ENCODE results near the gene PTBP1.
A peak's percentile ranks its signal among the peaks of the same experiment; 100 is the strongest.

PTBP1 gene

GRCh38 chr19:796692-797527, at the start of gene PTBP1:
PTBP1 (plus strand) TSS chr19:797452; CDS start chr19:797498, 46 bp downstream.
- peak; percentile 95 to 99 (median 99) for DNase-seq (ENCODE audit: low read depth in 3 of 3)

DNA sequence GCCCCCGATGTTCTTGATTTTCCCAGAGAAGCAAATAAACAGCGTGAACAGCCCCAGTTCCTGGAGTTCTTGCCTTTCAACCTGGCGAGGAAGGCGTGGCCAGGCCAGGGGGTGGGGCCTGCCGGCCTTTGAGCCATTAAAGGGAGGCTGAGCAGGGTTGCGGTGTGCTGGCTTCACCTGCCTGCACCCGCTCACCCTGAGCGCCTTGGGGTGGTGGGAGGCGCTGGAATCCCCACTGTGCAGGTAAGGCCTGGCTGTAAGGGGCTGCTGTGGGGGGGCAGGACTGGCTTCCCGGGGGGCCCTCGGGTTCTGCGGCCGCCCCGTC, 49.0 kb upstream of the PTBP1 start:
- DNase-seq (ENCODE audit: low read depth in 3 of 3): no peak

DNA sequence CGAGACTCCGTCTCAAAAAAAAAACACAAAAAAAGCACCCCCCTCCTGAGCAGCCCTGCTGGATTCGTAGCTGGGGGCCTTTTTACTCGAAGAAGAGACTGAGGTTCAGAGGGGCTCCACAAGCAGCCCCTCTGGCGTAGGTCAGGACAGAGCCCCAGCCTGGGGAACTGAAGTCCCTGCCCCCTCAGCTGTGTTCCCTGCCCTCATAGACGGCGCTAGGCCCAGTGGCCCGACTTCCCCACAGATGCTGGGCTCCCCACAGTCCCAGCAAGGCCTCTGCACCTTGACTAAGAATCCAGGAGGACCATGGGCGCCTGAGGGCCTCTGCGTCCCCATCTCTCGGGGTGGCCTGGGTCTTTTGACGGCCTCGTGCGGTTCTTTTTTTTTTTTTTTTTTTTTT, 47.4 kb upstream of the PTBP1 start:
- DNase-seq (ENCODE audit: low read depth in 3 of 3): no peak

GRCh38 chr19:750640-751423, 46.4 kb upstream of the PTBP1 start, which contains the start of gene MISP:
MISP (plus strand) TSS chr19:751112; CDS start chr19:756947, 5,835 bp downstream.
- DNase-seq (ENCODE audit: low read depth in 3 of 3): no peak

DNA sequence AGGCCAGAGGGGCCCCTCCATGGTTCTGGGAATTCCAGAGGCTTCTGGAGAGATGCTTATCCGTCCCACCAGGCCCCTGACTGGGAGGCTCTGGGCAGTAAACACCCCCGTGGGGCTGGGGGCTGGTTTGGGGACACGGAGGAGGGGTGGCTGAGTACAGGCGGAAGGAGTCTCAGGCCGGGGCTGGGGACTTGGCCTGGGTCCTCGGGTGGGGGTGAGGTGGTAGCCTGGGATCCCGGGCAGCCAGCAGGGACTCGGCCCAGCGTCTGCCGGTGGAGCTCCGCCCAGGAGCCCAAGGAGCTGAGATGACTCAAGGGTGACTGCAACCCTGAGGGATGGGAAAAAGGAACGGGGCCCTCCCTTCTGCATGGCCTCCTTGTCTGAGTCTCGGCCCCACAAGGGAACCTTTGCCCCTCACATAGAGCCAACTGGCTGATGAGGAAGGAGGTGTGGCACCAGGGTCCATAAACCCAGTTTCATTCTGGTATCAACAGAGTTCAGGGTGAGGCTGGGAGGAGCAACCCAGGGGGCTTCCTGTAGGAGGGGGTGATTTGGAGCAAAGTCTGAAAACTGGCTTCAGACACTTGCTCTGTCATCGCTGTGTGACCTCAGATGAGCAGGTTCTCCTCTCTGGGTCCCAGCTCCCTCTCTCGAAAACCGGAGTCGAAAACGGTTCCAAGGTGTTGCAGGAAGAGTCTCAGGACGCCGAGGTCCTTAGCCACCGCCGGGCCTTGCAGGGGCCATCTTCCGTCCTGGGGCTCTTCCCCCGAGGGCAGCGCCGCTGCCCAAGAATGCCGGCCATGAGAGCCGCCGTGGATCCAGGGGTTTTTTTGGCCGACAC, 45.5 kb upstream of the PTBP1 start:
- no peak for DNase-seq (ENCODE audit: low read depth in 3 of 3)

DNA sequence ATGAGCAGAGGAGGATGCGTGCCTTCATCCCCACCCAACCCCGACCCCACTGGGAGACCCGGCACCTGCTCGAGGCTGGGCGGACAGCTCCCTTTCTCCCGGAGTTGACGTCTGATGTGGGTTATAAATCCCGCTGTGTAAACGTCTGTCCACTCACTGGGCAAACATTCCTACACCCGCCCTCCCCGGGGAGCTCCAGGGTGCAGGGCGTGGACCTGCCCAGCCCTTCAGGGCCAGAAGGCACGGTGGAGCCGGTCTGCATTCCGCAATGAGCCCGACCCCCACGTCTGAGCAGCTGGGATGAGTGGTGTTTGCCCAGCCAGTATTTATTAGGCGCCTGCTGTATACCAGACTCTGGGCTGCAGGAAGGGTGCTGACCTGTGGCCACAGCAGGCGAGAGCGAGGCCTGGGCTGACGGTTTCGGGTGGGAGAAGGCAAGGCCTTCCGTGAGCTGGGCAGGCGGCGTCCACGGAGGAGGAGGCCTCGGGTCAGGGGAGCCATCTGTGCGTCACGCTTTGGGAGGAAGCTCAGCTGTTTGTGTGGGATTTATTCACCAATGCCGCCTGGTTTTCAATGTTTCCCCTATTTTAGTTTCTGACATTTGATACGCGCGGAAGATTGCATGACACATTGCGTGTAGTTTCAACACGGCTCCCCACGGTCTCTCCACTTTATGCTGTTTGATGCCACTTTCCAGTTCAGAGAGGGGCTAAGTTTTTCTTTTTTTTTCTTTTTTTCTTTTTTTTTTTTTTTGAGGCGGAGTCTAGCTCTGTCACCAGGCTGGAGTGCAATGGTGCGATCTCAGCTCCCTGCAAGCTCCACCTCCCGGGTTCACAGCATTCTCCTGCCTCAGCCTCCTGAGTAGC, 44.4 kb upstream of the PTBP1 start:
- DNase-seq (ENCODE audit: low read depth in 3 of 3): no peak

DNA sequence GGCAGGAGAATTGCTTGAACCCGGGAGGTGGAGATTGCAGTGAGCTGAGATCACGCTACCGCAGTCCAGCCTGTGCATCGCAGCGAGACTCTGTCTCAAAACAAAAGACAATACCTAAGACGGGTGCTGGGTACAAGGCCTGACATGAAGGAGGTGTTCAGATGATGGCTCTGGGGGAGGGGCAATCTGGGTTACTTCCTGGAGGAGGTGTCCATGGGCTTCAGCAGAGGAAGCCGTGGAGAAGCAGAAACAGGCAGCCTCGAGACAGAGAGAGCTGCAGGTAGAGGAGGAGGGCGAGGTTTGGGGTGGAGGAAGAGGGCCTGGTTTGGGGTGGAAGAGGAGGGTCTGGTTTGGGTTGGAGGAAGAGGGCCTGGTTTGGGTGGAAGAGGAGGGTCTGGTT, 42.7 kb upstream of the PTBP1 start:
- no peak for DNase-seq (ENCODE audit: low read depth in 3 of 3)

- DNase-seq (ENCODE audit: low read depth in 3 of 3): no peak
Measured at GRCh38 chr19:755063-755462, 42.2 kb upstream of the PTBP1 start.

- no peak for DNase-seq (ENCODE audit: low read depth in 3 of 3)
Measured at GRCh38 chr19:756236-756635, 41.0 kb upstream of the PTBP1 start.

DNA sequence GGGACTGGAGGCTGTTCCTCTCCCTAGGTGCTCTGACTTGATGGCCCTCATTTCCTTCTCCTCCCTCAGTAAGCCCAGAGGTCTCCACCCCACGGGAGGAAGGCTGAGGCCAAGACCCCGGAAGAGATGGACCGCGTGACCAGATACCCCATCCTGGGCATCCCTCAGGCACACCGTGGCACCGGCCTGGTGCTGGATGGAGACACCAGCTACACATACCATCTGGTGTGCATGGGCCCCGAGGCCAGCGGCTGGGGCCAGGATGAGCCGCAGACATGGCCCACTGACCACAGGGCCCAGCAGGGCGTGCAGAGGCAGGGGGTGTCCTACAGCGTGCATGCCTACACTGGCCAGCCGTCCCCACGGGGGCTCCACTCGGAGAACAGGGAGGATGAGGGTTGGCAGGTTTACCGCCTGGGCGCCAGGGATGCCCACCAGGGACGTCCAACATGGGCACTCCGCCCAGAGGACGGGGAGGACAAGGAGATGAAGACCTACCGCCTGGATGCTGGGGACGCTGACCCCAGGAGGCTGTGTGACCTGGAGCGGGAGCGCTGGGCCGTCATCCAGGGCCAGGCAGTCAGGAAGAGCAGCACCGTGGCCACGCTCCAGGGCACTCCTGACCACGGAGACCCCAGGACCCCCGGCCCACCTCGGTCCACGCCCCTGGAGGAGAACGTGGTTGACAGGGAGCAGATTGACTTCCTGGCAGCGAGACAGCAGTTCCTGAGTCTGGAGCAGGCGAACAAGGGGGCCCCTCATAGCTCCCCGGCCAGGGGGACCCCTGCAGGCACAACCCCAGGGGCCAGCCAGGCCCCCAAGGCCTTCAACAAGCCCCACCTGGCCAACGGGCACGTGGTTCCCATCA, 40.2 kb upstream of the PTBP1 start:
- DNase-seq (ENCODE audit: low read depth in 3 of 3): no peak

DNA sequence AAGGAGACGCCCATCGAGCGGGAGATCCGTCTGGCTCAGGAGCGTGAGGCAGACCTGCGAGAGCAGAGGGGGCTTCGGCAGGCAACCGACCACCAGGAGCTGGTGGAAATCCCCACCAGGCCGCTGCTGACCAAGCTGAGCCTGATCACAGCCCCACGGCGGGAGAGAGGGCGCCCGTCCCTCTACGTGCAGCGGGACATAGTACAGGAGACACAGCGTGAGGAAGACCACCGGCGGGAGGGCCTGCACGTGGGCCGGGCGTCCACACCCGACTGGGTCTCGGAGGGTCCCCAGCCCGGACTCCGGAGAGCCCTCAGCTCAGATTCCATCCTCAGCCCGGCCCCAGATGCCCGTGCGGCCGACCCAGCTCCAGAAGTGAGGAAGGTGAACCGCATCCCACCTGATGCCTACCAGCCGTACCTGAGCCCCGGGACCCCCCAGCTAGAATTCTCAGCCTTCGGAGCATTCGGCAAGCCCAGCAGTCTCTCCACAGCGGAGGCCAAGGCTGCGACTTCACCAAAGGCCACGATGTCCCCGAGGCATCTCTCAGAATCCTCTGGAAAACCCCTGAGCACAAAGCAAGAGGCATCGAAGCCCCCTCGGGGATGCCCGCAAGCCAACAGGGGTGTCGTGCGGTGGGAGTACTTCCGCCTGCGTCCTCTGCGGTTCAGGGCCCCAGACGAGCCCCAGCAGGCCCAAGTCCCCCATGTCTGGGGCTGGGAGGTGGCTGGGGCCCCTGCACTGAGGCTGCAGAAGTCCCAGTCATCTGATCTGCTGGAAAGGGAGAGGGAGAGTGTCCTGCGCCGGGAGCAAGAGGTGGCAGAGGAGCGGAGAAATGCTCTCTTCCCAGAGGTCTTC, 39.2 kb upstream of the PTBP1 start:
- no peak for DNase-seq (ENCODE audit: low read depth in 3 of 3)

- no peak for DNase-seq (ENCODE audit: low read depth in 3 of 3)
Measured at GRCh38 chr19:763181-763580, 34.1 kb upstream of the PTBP1 start.

DNA sequence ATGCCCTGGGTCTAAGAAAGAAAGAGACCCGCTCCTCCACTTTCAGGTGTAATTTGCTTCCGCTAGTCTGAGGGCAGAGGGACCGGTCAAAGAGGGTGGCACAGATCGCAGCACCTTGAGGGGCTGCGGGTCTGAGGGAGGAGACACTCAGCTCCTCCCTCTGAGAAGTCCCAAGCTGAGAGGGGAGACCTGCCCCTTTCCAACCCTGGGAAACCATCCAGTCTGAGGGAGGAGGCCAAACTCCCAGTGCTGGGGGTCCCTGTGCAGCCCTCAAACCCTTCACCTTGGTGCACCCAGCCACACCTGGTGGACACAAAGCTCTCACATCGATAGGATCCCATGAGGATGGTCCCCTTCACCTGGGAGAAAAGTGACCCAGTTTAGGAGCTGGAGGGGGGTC, 33.4 kb upstream of the PTBP1 start:
- DNase-seq (ENCODE audit: low read depth in 3 of 3): no peak

GRCh38 chr19:764301-764700, 33.0 kb upstream of the PTBP1 start:
- no peak for DNase-seq (ENCODE audit: low read depth in 3 of 3)

DNA sequence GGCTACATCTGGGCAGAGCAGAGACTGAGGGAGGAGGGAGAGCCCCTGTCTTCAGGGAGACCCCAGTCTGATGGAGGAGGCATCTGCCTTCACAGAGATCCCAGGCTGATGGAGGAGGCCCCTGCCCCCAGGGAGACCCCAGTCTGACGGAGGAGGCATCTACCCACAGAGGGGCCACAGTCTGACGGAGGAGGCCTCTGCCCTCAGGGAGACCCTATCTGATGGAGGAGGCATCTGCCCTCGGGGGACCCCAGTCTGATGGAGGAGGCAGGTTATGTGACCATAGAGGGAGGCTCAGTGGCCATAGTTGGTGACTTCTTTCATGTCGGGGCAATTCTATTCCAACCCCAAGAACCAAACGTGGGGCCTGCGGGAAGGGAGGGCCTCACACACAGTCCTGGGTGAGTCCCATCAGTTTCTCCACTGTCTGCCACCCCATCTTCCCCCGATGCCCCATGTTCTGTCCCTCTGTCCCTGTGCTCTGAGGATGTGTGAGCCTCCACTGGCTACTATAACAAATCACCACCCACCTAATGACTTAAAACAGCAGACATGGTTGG, 32.0 kb upstream of the PTBP1 start:
- DNase-seq (ENCODE audit: low read depth in 3 of 3): no peak

DNA sequence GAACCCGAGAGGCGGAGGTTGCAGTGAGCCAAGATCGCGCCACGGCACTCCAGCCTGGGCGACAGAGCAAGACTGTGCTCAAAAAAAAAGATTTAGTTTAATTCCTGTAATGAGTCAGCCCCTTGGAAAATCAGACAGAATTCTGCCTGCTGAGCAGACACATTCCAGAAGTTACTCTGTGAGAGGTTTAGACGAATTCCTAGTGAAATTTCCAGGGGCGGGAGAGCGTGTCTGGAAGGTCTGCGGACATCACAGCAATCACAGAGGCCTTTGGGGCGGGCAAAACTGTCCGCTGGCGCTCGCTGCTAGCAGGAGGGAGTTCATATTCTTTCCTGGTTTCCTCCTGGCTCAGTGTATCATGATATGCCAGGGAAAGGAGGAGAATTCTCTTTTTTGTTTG, 28.8 kb upstream of the PTBP1 start:
- DNase-seq (ENCODE audit: low read depth in 3 of 3): no peak

DNA sequence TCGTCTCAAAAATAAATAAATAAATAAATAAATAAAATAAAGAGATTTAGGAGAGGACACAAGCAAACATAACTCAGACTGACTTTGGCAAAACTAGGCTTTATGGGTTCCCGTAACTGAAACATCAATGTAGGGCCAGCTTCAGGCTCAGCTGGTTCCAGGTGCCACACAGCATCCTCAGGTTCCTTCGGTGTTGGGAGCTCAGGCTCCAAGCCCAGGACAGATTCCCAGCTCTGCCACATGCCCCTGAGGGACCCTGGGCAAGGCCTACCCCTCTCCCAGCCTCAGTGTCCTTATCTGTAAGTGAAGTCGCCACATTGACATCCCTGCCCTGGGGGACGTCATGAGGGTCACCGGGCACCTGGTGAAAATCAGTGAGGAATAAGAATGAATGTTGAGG, 27.6 kb upstream of the PTBP1 start:
- DNase-seq (ENCODE audit: low read depth in 3 of 3): no peak

DNA sequence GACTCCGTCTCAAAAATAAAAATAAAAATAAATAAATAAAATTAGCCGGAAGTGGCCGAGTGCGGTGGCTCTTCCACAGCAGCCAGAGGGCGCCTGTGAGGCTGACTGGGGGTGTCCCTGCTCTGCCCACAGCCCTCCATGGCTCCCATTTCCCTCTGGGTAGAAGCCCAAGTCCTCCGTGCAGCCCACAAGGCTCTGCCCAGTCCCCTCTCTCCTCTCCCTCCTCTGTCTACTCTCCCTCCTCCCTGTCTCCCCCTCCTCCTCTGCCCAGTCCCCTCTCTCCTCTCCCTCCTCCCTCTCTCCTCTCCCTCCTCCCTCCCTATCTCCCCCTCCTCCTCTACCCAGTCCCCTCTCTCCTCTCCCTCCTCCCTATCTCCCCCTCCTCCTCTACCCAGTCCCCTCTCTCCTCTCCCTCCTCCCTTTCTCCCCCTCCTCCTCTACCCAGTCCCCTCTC, 25.9 kb upstream of the PTBP1 start:
- DNase-seq (ENCODE audit: low read depth in 3 of 3): no peak

DNA sequence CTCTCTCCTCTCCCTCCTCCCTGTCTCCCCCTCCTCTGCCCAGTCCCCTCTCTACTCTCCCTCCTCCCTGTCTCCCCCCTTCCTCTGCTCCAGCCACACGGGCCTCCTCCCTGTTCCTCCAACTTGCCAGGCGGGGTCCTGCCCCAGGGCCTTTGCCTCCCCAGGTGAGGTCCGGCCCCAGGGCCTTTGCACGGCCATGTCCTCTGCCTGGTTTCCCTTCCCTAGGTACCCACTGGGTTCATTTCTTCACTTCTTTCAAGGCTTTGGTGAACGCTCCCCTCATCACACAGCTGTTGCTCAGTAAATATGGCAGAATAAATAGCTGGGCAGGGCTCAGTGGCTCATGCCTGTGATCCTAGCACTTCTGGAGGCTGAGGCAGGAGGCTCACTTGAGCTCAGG, 25.2 kb upstream of the PTBP1 start:
- no peak for DNase-seq (ENCODE audit: low read depth in 3 of 3)

Data from stimulated activated CD4-positive, alpha-beta T cell treated with anti-CD3 and anti-CD28 coated beads, TNF-alpha, amount 100 ng/mL, for 4 hours (primary cell).